ENCODE results near the gene APBB3. TPM values are rescaled to one million over a fixed set of nuclear protein-coding genes. Genes with fewer than 3 reads are reported as not detected.
"Not testable (repeated sequence)": the region's sequence is repeated elsewhere in the genome, so short reads cannot be mapped to it uniquely, and the experiment has no call there.

The APBB3 gene
- total and polyA plus RNA-seq, 7 experiments from 2014 or later: 6.3 to 77.8 (median 61.6) TPM

GRCh38 chr5:140579188-140579747, 14.9 kb upstream of the APBB3 start:
- H3K4me1 ChIP-seq (ENCODE audit: control insufficient read depth in 2 of 2, insufficient read depth in 2 of 2, low read length in 2 of 2); intact Hi-C loops (cut with micrococcal nuclease); H3K36me3 ChIP-seq (ENCODE audit: control insufficient read depth in 2 of 3, insufficient read depth in 3 of 3, low read length in 3 of 3); H3K27me3 ChIP-seq (ENCODE audit: control insufficient read depth in 2 of 2, insufficient read depth in 2 of 2, low read length in 2 of 2); H3K4me3 Mint-ChIP-seq; ATAC-seq; H3K9me3 ChIP-seq (ENCODE audit: control insufficient read depth in 2 of 3, low read length in 3 of 3); DNase-seq; H3K36me3 Mint-ChIP-seq; H3K4me3 ChIP-seq (ENCODE audit: low read length); POLR2A ChIA-PET; H3K27ac ChIP-seq (ENCODE audit: low read depth, low read length); H3K27ac Mint-ChIP-seq: not testable (repeated sequence)
- H3K27me3 Mint-ChIP-seq: peaks cover 0 to 30% (median 6%) of the 10 kb centered on the region in 5 donors
- H3K9me3 Mint-ChIP-seq: peaks cover 0 to 10% (median 5%) of the 10 kb centered on the region in 11 donors
- CTCF ChIA-PET: interaction anchor here (1.2 kb wide), 1 partner anchor 32 kb away, joined by 4 read pairs; the partner anchor contains the start of gene EIF4EBP3
- peaks cover 3 to 15% (median 14%) of the 10 kb centered on the region in 7 donors for H3K4me1 Mint-ChIP-seq

GRCh38 chr5:140576776-140577201, 12.4 kb upstream of the APBB3 start:
- H3K36me3 ChIP-seq (ENCODE audit: control insufficient read depth in 2 of 3, insufficient read depth in 3 of 3, low read length in 3 of 3): no peaks in the 10 kb centered on the region
- Mint-ChIP-seq H3K4me1 (peaks cover 3 to 15% (median 14%) of the 10 kb centered on the region in 7 donors), H3K36me3 (peaks cover 0 to 11% (median 5%) of the 10 kb centered on the region in 5 donors), H3K9me3 (peaks cover 0 to 2% (median 0%) of the 10 kb centered on the region in 11 donors), H3K4me3 (no peak overlapping the region), H3K27me3 (peaks cover 0 to 14% (median 6%) of the 10 kb centered on the region in 5 donors), H3K27ac (peak overlapping the region in 6 of 9 donors; percentile 2 to 78 (median 63))
- no peaks in the 10 kb centered on the region for H3K9me3 ChIP-seq (ENCODE audit: control insufficient read depth in 2 of 3, low read length in 3 of 3)
- H3K27ac ChIP-seq (ENCODE audit: low read depth, low read length): no peak overlapping the region
- ChIA-PET POLR2A (interaction anchor here (0.6 to 1.7 kb wide), 6 partner anchors 10 to 176 kb away, joined by 3 to 6 read pairs (median 4); partner anchors contain the start of genes ANKHD1, EIF4EBP3, IK and NDUFA2), CTCF (interaction anchor here (1.0 kb wide), 1 partner anchor 29 kb away, joined by 5 read pairs; the partner anchor contains the start of gene EIF4EBP3)
- intact Hi-C loops (cut with micrococcal nuclease): loop anchor here in 1 of 2 donors (1.0 kb wide), 1 partner anchor 12 kb away; the partner anchor contains the start of genes APBB3 and SLC35A4
- no peaks in the 10 kb centered on the region for H3K4me1 ChIP-seq (ENCODE audit: control insufficient read depth in 2 of 2, insufficient read depth in 2 of 2, low read length in 2 of 2)
- DNase-seq (peak in 3 of 9 donors; percentile 23 to 38 (median 28)), ATAC-seq (peak; percentile 70)
- no peaks in the 10 kb centered on the region for H3K27me3 ChIP-seq (ENCODE audit: control insufficient read depth in 2 of 2, insufficient read depth in 2 of 2, low read length in 2 of 2)
- H3K4me3 ChIP-seq (ENCODE audit: low read length): no peak overlapping the region

GRCh38 chr5:140575309-140575708, 10.9 kb upstream of the APBB3 start:
- peak; percentile 63 for ATAC-seq
- intact Hi-C loops (cut with micrococcal nuclease): no loop called here
- H3K4me1 Mint-ChIP-seq: peaks cover 8 to 25% (median 16%) of the 10 kb centered on the region in 7 donors
- POLR2A ChIA-PET: interaction anchor here (0.6 to 1.7 kb wide), 3 partner anchors 20 to 72 kb away, joined by 3 to 6 read pairs (median 3); partner anchors contain the start of genes IK and NDUFA2
- H3K36me3 Mint-ChIP-seq: peaks cover 0 to 13% (median 5%) of the 10 kb centered on the region in 5 donors
- peaks cover 0 to 4% (median 0%) of the 10 kb centered on the region in 5 donors for H3K27me3 Mint-ChIP-seq
- no peak overlapping the region for H3K4me3 Mint-ChIP-seq
- no peaks in the 10 kb centered on the region for H3K9me3 ChIP-seq (ENCODE audit: control insufficient read depth in 2 of 3, low read length in 3 of 3)
- H3K4me3 ChIP-seq (ENCODE audit: low read length): no peak overlapping the region
- no peak overlapping the region for H3K27ac Mint-ChIP-seq
- H3K9me3 Mint-ChIP-seq: peaks cover 0 to 2% (median 0%) of the 10 kb centered on the region in 11 donors
- peaks cover 0 to 4% (median 0%) of the 10 kb centered on the region in 3 experiments for H3K36me3 ChIP-seq (ENCODE audit: control insufficient read depth in 2 of 3, insufficient read depth in 3 of 3, low read length in 3 of 3)
- CTCF ChIA-PET: no interaction called here
- H3K27me3 ChIP-seq (ENCODE audit: control insufficient read depth in 2 of 2, insufficient read depth in 2 of 2, low read length in 2 of 2): no peaks in the 10 kb centered on the region
- DNase-seq: no peak
- no peak overlapping the region for H3K27ac ChIP-seq (ENCODE audit: low read depth, low read length)
- no peaks in the 10 kb centered on the region for H3K4me1 ChIP-seq (ENCODE audit: control insufficient read depth in 2 of 2, insufficient read depth in 2 of 2, low read length in 2 of 2)

GRCh38 chr5:140574165-140574564, 9.8 kb upstream of the APBB3 start:
- Mint-ChIP-seq H3K4me3 (no peak overlapping the region), H3K9me3 (no peaks in the 10 kb centered on the region), H3K27ac (peak overlapping the region in 1 of 9 donors; percentile 23), H3K36me3 (peaks cover 0 to 16% (median 5%) of the 10 kb centered on the region in 5 donors), H3K4me1 (peaks cover 12 to 36% (median 26%) of the 10 kb centered on the region in 7 donors), H3K27me3 (no peaks in the 10 kb centered on the region)
- H3K27ac ChIP-seq (ENCODE audit: low read depth, low read length): no peak overlapping the region
- intact Hi-C loops (cut with micrococcal nuclease): no loop called here
- H3K4me1 ChIP-seq (ENCODE audit: control insufficient read depth in 2 of 2, insufficient read depth in 2 of 2, low read length in 2 of 2): peaks cover 6 to 7% of the 10 kb centered on the region in 2 donors
- ChIA-PET CTCF (no interaction called here), POLR2A (interaction anchor here (1.0 to 1.3 kb wide), 2 partner anchors 9 to 18 kb away, joined by 3 to 6 read pairs; partner anchors contain the start of gene SLC35A4)
- peaks cover 0 to 4% (median 0%) of the 10 kb centered on the region in 3 experiments for H3K36me3 ChIP-seq (ENCODE audit: control insufficient read depth in 2 of 3, insufficient read depth in 3 of 3, low read length in 3 of 3)
- no peaks in the 10 kb centered on the region for H3K27me3 ChIP-seq (ENCODE audit: control insufficient read depth in 2 of 2, insufficient read depth in 2 of 2, low read length in 2 of 2)
- H3K4me3 ChIP-seq (ENCODE audit: low read length): no peak overlapping the region
- no peak for ATAC-seq
- DNase-seq: no peak
- no peaks in the 10 kb centered on the region for H3K9me3 ChIP-seq (ENCODE audit: control insufficient read depth in 2 of 3, low read length in 3 of 3)

GRCh38 chr5:140573683-140574082, 9.3 kb upstream of the APBB3 start:
- no peaks in the 10 kb centered on the region for H3K9me3 Mint-ChIP-seq
- H3K9me3 ChIP-seq (ENCODE audit: control insufficient read depth in 2 of 3, low read length in 3 of 3): no peaks in the 10 kb centered on the region
- no peaks in the 10 kb centered on the region for H3K27me3 ChIP-seq (ENCODE audit: control insufficient read depth in 2 of 2, insufficient read depth in 2 of 2, low read length in 2 of 2)
- intact Hi-C loops (cut with micrococcal nuclease): no loop called here
- ChIA-PET CTCF (no interaction called here), POLR2A (interaction anchor here (1.0 kb wide), 1 partner anchor 9 kb away, joined by 6 read pairs; the partner anchor contains the start of gene SLC35A4)
- ATAC-seq (no peak), DNase-seq (no peak)
- H3K36me3 Mint-ChIP-seq: peaks cover 1 to 17% (median 5%) of the 10 kb centered on the region in 5 donors
- peaks cover 16 to 41% (median 30%) of the 10 kb centered on the region in 7 donors for H3K4me1 Mint-ChIP-seq
- no peak overlapping the region for H3K27ac ChIP-seq (ENCODE audit: low read depth, low read length)
- H3K4me1 ChIP-seq (ENCODE audit: control insufficient read depth in 2 of 2, insufficient read depth in 2 of 2, low read length in 2 of 2): peaks cover 7 to 10% of the 10 kb centered on the region in 2 donors
- H3K27me3 Mint-ChIP-seq: no peaks in the 10 kb centered on the region
- no peak overlapping the region for H3K4me3 ChIP-seq (ENCODE audit: low read length)
- no peak overlapping the region for H3K4me3 Mint-ChIP-seq
- H3K36me3 ChIP-seq (ENCODE audit: control insufficient read depth in 2 of 3, insufficient read depth in 3 of 3, low read length in 3 of 3): peaks cover 0 to 4% (median 0%) of the 10 kb centered on the region in 3 experiments
- H3K27ac Mint-ChIP-seq: peak overlapping the region in 1 of 9 donors; percentile 36

- Histone ChIP-seq H3K27me3 (ENCODE audit: control insufficient read depth in 2 of 2, insufficient read depth in 2 of 2, low read length in 2 of 2) (no peaks in the 10 kb centered on the region), H3K27ac (ENCODE audit: low read depth, low read length) (no peak overlapping the region), H3K36me3 (ENCODE audit: control insufficient read depth in 2 of 3, insufficient read depth in 3 of 3, low read length in 3 of 3) (peaks cover 0 to 30% (median 0%) of the 10 kb centered on the region in 3 experiments), H3K4me1 (ENCODE audit: control insufficient read depth in 2 of 2, insufficient read depth in 2 of 2, low read length in 2 of 2) (peaks cover 7 to 11% of the 10 kb centered on the region in 2 donors), H3K4me3 (ENCODE audit: low read length) (no peak overlapping the region), H3K9me3 (ENCODE audit: control insufficient read depth in 2 of 3, low read length in 3 of 3) (no peaks in the 10 kb centered on the region)
- Mint-ChIP-seq H3K4me3 (peak overlapping the region in 2 of 10 donors; percentile 19 to 40), H3K36me3 (peaks cover 7 to 39% (median 8%) of the 10 kb centered on the region in 5 donors), H3K9me3 (no peaks in the 10 kb centered on the region), H3K27me3 (no peaks in the 10 kb centered on the region), H3K27ac (peak overlapping the region in 5 of 9 donors; percentile 1 to 99 (median 80)), H3K4me1 (peaks cover 26 to 53% (median 43%) of the 10 kb centered on the region in 7 donors)
- POLR2A ChIA-PET: interaction anchor here (1.1 to 16.3 kb wide), 5 partner anchors 9 to 76 kb away, joined by 3 to 248 read pairs (median 5); partner anchors contain the start of genes EIF4EBP3, IK and NDUFA2
- CTCF ChIA-PET: interaction anchor here (1.2 kb wide), 1 partner anchor 64 kb away, joined by 4 read pairs; no protein-coding TSS in a partner anchor
- intact Hi-C loops (cut with micrococcal nuclease): no loop called here
- DNase-seq: no peak
- no peak for ATAC-seq
Observed at GRCh38 chr5:140571105-140571504, 6.7 kb upstream of the APBB3 start.

Measured in naive thymus-derived CD4-positive, alpha-beta T cell (primary cell).